SKM-1 (cell line): ENCODE measurements around the gene MBD3L1.

Experiments
- DNase-seq: peaks from one replicate; lab custom pipeline; 2025; ENCODE audit not compliant: unreplicated experiment; lab: John Stamatoyannopoulos, UW

MBD3L1 gene

GRCh38 chr19:8832132-8833021 lies at the start of gene MBD3L1, which contains the start of gene ZNF558:
Gene MBD3L1 (plus strand): TSS chr19:8832377. CDS start chr19:8842679, 10,302 bp downstream.
Gene ZNF558 (minus strand): TSS chr19:8832304. CDS start chr19:8822659, 9,645 bp downstream.
- peak; percentile 99 for DNase-seq

GRCh38 chr19:8794823-8795222 lies 37.4 kb upstream of the MBD3L1 start:
- DNase-seq: no peak

- DNase-seq: no peak
Observed at GRCh38 chr19:8806661-8807060, 25.5 kb upstream of the MBD3L1 start.

- no peak for DNase-seq
Observed at GRCh38 chr19:8811315-8812172, 20.6 kb upstream of the MBD3L1 start.

GRCh38 chr19:8814176-8814575 lies 18.0 kb upstream of the MBD3L1 start:
- no peak for DNase-seq

GRCh38 chr19:8815780-8816179 lies 16.4 kb upstream of the MBD3L1 start:
- DNase-seq: no peak

GRCh38 chr19:8820234-8820633 lies 11.9 kb upstream of the MBD3L1 start:
- no peak for DNase-seq

GRCh38 chr19:8821748-8822241 lies 10.4 kb upstream of the MBD3L1 start:
- no peak for DNase-seq

- DNase-seq: no peak
Observed at GRCh38 chr19:8826371-8826770, 5.8 kb upstream of the MBD3L1 start.

- no peak for DNase-seq
Observed at GRCh38 chr19:8827277-8827676, 4.9 kb upstream of the MBD3L1 start.

GRCh38 chr19:8831373-8831772 lies 804 bp upstream of the MBD3L1 start:
- DNase-seq: no peak

- DNase-seq: no peak
Observed at GRCh38 chr19:8831832-8832131, 395 bp upstream of the MBD3L1 start.

- no peak for DNase-seq
Observed at GRCh38 chr19:8835446-8835845, 3.3 kb downstream of the MBD3L1 start.

GRCh38 chr19:8835877-8836276 lies 3.7 kb downstream of the MBD3L1 start:
- DNase-seq: no peak

GRCh38 chr19:8840708-8841107 lies 8.5 kb downstream of the MBD3L1 start:
- no peak for DNase-seq

- DNase-seq: no peak
Observed at GRCh38 chr19:8846819-8847218, 14.6 kb downstream of the MBD3L1 start.

- no peak for DNase-seq
Observed at GRCh38 chr19:8849232-8849631, 17.1 kb downstream of the MBD3L1 start.

GRCh38 chr19:8850488-8850887 lies 18.3 kb downstream of the MBD3L1 start:
- DNase-seq: no peak

- DNase-seq: no peak
Observed at GRCh38 chr19:8858260-8858659, 26.1 kb downstream of the MBD3L1 start.

- DNase-seq: no peak
Observed at GRCh38 chr19:8866344-8866743, 34.2 kb downstream of the MBD3L1 start.

- no peak for DNase-seq
Observed at GRCh38 chr19:8877854-8878705, 45.9 kb downstream of the MBD3L1 start.
